Muscle layer of colon (tissue), 2 donors: ENCODE results near the gene PLSCR3.

Source experiments
- H3K27ac ChIP-seq: one replicate; pipeline ENCODE4 v1.7.0; 2013; ENCODE audit warnings: low read depth, mild to moderate bottlenecking, low read length, moderate library complexity
- H3K27me3 ChIP-seq, 2 donors: one replicate each; pipeline ENCODE4 v1.7.0; 2013; ENCODE audit warnings: low read length in 2 of 2, mild to moderate bottlenecking in 2 of 2; ENCODE audit not compliant: insufficient read depth in 2 of 2, control insufficient read depth in 1 of 2
- H3K36me3 ChIP-seq: one replicate; pipeline ENCODE4 v1.7.0; 2013; ENCODE audit warnings: mild to moderate bottlenecking, low read length; ENCODE audit not compliant: insufficient read depth
- H3K4me1 ChIP-seq: one replicate; pipeline ENCODE4 v1.7.0; 2013; ENCODE audit warnings: mild to moderate bottlenecking, low read length; ENCODE audit not compliant: insufficient read depth
- H3K4me3 ChIP-seq, 2 donors: one replicate each; pipeline ENCODE4 v1.7.0; 2013; ENCODE audit warnings: low read length in 2 of 2, low read depth in 1 of 2, mild to moderate bottlenecking in 1 of 2, moderate library complexity in 1 of 2
- H3K9ac ChIP-seq: one replicate; pipeline ENCODE4 v1.7.0; 2013; ENCODE audit warnings: low read length
- H3K9me3 ChIP-seq: one replicate; pipeline ENCODE4 v1.7.0; 2013; ENCODE audit warnings: mild to moderate bottlenecking, low read length
- donor health status: abdominal sarcoma.
- donor health status: Adenocarcinoma of cecum.

Gene PLSCR3

GRCh38 chr17:7394452-7395191, at the start of gene PLSCR3:
Gene PLSCR3, minus strand, starts transcription at chr17:7394525. Its CDS starts 415 bp downstream, at chr17:7394110.
- Histone ChIP-seq H3K4me1 (peaks cover 8% of the 10 kb centered on the region), H3K9ac (peak within 1 kb of the TSS; percentile 68), H3K27ac (peak within 1 kb of the TSS; percentile 77), H3K9me3 (no peaks in the 10 kb centered on the region), H3K27me3 (no peaks in the 10 kb centered on the region), H3K4me3 (peak within 1 kb of the TSS; percentile 86 to 91), H3K36me3 (peaks cover 6% of the 10 kb centered on the region)

GRCh38 chr17:7443499-7444485, 49.5 kb upstream of the PLSCR3 start:
- Histone ChIP-seq H3K9me3 (no peaks in the 10 kb centered on the region), H3K27ac (no peak overlapping the region), H3K4me3 (no peak overlapping the region), H3K27me3 (peaks cover 55 to 78% of the 10 kb centered on the region in 2 donors), H3K36me3 (no peaks in the 10 kb centered on the region), H3K4me1 (peaks cover 15% of the 10 kb centered on the region), H3K9ac (no peak overlapping the region)

GRCh38 chr17:7442142-7442541, 47.8 kb upstream of the PLSCR3 start:
- Histone ChIP-seq H3K9ac (no peak overlapping the region), H3K4me3 (no peak overlapping the region), H3K27me3 (peaks cover 61 to 89% of the 10 kb centered on the region in 2 donors), H3K36me3 (no peaks in the 10 kb centered on the region), H3K27ac (no peak overlapping the region), H3K9me3 (no peaks in the 10 kb centered on the region), H3K4me1 (peaks cover 26% of the 10 kb centered on the region)

GRCh38 chr17:7441266-7441665, 46.9 kb upstream of the PLSCR3 start:
- H3K4me1 ChIP-seq: peaks cover 29% of the 10 kb centered on the region

GRCh38 chr17:7440834-7441195, 46.5 kb upstream of the PLSCR3 start:
- peaks cover 31% of the 10 kb centered on the region for H3K4me1 ChIP-seq
- H3K27ac ChIP-seq: no peak overlapping the region
- H3K27me3 ChIP-seq: peaks cover 57 to 85% of the 10 kb centered on the region in 2 donors
- no peaks in the 10 kb centered on the region for H3K36me3 ChIP-seq
- H3K4me3 ChIP-seq: no peak overlapping the region
- H3K9ac ChIP-seq: no peak overlapping the region
- no peaks in the 10 kb centered on the region for H3K9me3 ChIP-seq

More at GRCh38 chr17:7441266-7441665, 46.9 kb upstream of the PLSCR3 start:
- no peak overlapping the region for H3K9ac ChIP-seq
- no peaks in the 10 kb centered on the region for H3K36me3 ChIP-seq
- H3K4me3 ChIP-seq: no peak overlapping the region
- no peak overlapping the region for H3K27ac ChIP-seq
- H3K9me3 ChIP-seq: no peaks in the 10 kb centered on the region
- H3K27me3 ChIP-seq: peaks cover 59 to 85% of the 10 kb centered on the region in 2 donors

- Histone ChIP-seq H3K4me1 (peaks cover 36% of the 10 kb centered on the region), H3K9ac (no peak overlapping the region), H3K36me3 (no peaks in the 10 kb centered on the region), H3K27ac (no peak overlapping the region), H3K27me3 (peaks cover 57 to 85% of the 10 kb centered on the region in 2 donors), H3K4me3 (peak overlapping the region; percentile 23 to 64), H3K9me3 (no peaks in the 10 kb centered on the region)
Measured at GRCh38 chr17:7440113-7440833, 45.9 kb upstream of the PLSCR3 start.

GRCh38 chr17:7439462-7440112, 45.3 kb upstream of the PLSCR3 start, which contains the start of gene FGF11:
Gene FGF11, plus strand, starts transcription at chr17:7439512. Its CDS starts 109 bp downstream, at chr17:7439621.
- Histone ChIP-seq H3K27ac (no peak within 1 kb of the TSS), H3K27me3 (peaks cover 60 to 87% of the 10 kb centered on the region in 2 donors), H3K4me3 (peak within 1 kb of the TSS; percentile 23 to 64)

GRCh38 chr17:7438656-7439460, 44.5 kb upstream of the PLSCR3 start:
- Histone ChIP-seq H3K9ac (no peak overlapping the region), H3K27ac (no peak overlapping the region), H3K9me3 (no peaks in the 10 kb centered on the region), H3K27me3 (peaks cover 60 to 89% of the 10 kb centered on the region in 2 donors), H3K4me3 (no peak overlapping the region), H3K4me1 (peaks cover 38% of the 10 kb centered on the region), H3K36me3 (no peaks in the 10 kb centered on the region)

More at GRCh38 chr17:7439462-7440112, 45.3 kb upstream of the PLSCR3 start, which contains the start of gene FGF11:
- no peaks in the 10 kb centered on the region for H3K36me3 ChIP-seq
- no peak within 1 kb of the TSS for H3K9ac ChIP-seq
- H3K9me3 ChIP-seq: no peaks in the 10 kb centered on the region
- H3K4me1 ChIP-seq: peaks cover 38% of the 10 kb centered on the region

GRCh38 chr17:7437950-7438614, 43.8 kb upstream of the PLSCR3 start:
- H3K9ac ChIP-seq: no peak overlapping the region
- H3K27me3 ChIP-seq: peaks cover 60 to 94% of the 10 kb centered on the region in 2 donors
- H3K4me1 ChIP-seq: peaks cover 38% of the 10 kb centered on the region
- no peaks in the 10 kb centered on the region for H3K9me3 ChIP-seq
- H3K4me3 ChIP-seq: no peak overlapping the region
- no peak overlapping the region for H3K27ac ChIP-seq
- H3K36me3 ChIP-seq: no peaks in the 10 kb centered on the region
